HG03457 (cell line): ENCODE measurements around the gene CERCAM.
"Not testable (repeated sequence)": the region's sequence is repeated elsewhere in the genome, so short reads cannot be mapped to it uniquely, and the experiment has no call there.

Experiments
- ATAC-seq: cut with Tn5 transposase; IDR thresholded peaks from one replicate; pipeline ENCODE4 v1.9.1; 2021; ENCODE audit warnings: moderate number of reproducible peaks; ENCODE audit not compliant: unreplicated experiment

The CERCAM gene

DNA sequence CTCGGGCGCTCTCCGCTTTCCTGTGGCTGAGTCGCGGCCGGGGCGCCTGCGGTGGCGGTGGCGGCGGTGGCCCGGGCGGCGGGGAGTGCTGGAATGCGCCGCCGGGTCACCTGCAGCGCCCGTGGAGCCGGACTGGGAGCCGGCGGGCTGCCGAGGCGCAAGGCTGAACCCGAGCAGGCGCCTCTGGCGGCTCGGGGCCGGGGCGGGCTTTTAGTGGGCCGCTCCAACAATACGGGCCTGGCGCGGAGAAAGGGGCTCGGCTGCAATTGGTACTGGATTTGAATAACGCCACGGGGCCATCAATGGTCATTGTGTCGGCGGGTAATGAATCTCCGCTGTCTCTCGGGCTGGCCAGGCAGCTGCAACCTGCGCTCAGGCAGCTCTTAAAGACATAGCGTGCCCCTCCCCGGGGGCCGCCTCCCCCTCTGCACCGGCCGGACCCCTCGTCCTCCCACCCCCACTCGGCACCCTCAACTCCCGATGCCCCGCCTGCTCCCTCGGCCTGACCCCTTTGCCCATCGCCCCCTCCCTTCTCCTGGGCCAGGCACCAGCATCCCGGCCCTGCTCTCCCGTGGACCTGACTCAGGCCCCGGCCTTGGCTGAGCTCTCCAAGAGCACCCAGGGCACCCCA is 27.4 kb upstream of the CERCAM start:
- ATAC-seq, result no peak

DNA sequence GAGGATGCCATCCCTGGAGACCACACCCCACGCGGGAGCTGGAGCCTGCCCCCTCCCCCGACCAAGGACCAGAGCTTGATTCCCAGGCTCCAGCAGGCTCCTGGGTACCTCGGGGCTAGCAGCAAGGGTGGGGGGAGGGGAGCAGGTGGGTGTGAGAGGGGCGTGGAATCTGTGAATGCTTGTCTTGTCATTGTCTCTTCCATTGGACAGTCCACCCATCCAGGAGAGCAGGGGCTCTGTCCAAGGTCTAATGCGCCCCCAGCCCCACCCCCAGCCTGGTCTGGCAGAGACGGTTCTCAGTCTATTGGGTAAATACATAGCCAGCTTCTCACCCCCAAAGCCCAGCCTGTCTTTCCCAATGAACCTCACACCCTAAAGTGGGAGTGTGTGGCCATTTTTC is 26.7 kb upstream of the CERCAM start:
- no peak for ATAC-seq

DNA sequence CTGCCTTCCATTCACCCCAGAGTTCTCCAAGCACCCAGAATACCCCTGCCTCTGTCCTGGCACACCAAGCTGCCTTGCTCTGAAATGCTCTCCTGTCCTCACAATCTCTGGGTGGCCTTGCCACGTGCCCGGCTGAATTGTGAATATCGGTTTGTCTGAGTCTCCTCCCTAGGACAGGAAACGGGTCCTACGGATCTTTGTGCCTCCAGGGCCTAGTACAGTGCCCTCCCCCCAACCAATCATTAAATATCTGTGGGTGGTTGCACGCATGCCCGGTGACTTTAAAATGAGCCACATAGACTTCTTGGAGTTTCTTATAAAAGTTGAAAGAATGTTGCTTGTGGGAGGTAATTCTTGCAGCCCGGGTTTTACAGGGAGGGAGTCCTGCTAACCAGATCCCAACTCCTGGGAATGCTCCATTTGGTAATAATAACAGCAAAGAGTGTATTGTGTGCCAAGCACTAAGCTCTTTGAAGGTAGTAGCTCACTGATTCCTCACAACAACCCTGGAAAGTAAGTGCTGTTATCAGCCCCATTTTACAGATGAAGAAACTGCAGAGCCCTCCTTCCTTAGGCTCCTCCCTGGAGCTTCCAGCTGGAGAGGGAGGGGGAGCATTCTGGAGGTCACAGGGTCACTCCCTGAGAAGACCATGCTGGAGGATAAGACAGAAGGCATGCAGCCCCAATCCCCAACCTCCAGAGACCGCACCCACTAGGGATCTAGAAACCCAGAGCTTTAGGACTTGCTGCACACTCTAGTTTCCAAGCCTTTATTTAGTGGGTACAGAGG is 26.1 kb upstream of the CERCAM start:
- no peak for ATAC-seq

DNA sequence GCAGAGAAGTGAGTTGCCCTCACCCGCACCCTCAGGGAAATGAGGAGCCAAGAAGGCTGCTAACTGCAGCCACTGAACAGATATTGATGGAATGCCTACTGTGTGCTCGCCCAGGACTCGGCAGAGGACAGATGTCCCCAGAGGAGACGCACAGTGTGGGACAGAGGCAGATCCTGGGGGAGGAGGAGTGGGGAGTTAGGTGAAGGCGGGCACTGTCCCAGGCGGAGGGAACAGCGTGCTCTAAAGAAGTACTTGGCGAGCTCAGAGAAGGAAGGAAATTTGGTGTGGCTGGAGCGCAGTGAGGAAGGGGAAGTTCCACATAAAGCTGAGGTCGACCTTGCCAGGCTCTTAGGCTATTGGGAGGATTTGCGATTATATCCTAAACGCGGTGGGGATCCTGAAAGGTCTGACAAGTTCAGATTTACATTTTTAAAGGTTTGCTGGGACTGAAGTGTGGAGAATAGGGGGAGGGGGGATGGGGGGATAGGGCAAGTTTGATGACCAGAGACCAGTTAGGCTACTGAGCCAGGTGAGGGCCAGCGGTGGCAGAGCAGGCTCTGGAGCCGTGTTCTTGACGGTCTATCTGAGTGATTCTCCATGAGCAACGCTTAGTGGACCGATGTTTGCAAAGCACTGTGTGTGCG is 23.6 kb upstream of the CERCAM start:
- no peak for ATAC-seq

GRCh38 chr9:128397831-128398230 is 22.8 kb upstream of the CERCAM start:
- no peak for ATAC-seq

GRCh38 chr9:128399861-128400260 is 20.8 kb upstream of the CERCAM start:
- no peak for ATAC-seq

GRCh38 chr9:128404560-128404959 is 16.1 kb upstream of the CERCAM start:
- no peak for ATAC-seq

GRCh38 chr9:128405077-128405779 is 15.4 kb upstream of the CERCAM start:
- no peak for ATAC-seq

DNA sequence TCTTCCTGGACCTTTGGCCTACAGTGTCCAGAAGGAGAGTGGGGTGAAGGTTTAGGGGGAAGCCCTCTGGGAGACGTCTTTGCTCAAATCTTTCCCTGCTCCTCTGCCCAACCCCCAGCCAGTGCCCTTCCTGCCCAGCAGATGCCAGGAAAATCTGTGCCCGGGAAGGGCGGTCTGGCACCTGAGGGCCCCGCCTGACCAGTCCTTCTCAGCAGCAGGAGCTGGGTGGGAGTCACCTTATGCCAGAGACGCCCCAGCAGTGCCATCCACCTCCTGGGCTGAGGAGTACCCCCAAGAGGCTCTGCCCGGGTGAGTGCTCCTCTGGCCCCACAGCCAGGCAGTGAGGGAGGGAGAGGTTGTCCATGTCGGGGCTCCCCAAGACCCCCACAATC is 14.9 kb upstream of the CERCAM start:
- no peak for ATAC-seq

- ATAC-seq, result no peak
These were observed 13.7 kb upstream of the CERCAM start for GRCh38 chr9:128406848-128407391.

GRCh38 chr9:128408963-128409431 is 11.7 kb upstream of the CERCAM start:
- no peak for ATAC-seq

DNA sequence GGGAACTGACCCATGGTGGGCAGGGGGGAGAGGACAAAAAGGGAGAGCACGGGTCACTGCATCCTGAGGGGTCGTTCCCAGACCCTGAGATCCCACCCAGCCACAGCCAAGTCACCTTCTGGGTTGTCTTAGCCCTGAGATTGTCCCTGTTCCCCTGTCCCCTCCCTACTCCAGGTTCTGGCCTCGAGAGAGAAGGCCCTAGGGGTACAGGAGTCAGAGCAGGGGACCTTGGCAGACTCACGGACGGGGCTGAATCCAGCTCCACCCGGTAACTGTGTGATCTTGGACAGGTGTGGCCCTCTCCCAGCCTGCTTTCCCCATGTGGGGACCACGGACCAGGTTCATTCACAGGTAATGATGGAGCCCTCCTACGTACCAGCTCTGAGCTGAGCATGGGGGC is 11.2 kb upstream of the CERCAM start:
- ATAC-seq, result no peak

- ATAC-seq, result no peak
These were observed 10.7 kb upstream of the CERCAM start for GRCh38 chr9:128409978-128410377.

DNA sequence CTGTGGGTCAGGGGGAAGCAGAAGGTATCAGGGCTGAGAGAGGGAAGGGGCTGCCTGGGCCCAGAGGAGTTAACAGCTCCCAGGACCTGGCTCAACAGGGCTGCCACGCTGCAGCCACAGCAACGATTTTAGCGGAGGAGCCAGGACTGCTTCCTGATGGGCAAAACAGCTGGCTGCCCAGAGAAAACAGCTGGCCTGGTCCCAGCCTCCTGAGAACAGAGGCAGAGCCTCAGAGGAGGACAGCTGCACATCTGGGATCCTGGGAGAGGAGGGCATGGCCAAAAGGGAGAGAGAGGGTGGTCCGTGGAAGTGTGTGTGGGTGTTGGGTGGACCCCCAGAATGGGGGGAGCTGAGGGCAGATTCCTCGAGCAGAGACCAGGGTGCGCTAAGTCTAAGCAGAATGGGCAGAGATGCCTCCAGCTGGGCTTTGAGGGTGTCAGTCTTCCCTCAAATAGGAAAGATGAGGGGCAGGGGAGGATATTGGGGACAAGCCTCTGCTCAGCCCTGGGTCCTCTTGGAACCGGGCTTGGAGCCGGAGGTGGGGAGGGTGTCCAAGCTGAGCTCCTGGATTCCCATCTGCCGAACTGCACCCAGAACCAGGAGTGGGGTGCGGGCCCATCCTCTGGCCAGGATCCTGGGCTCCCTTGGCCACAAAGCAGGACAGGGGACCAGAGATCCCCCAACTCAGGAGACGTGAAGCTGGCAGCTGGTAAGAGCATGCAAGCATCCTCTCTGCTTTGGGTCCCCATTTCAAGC is 9.1 kb upstream of the CERCAM start:
- ATAC-seq, result no peak

- ATAC-seq, result no peak
These were observed 8.4 kb upstream of the CERCAM start for GRCh38 chr9:128412120-128412790.

GRCh38 chr9:128413728-128414127 is 6.9 kb upstream of the CERCAM start:
- ATAC-seq, result not testable (repeated sequence)

DNA sequence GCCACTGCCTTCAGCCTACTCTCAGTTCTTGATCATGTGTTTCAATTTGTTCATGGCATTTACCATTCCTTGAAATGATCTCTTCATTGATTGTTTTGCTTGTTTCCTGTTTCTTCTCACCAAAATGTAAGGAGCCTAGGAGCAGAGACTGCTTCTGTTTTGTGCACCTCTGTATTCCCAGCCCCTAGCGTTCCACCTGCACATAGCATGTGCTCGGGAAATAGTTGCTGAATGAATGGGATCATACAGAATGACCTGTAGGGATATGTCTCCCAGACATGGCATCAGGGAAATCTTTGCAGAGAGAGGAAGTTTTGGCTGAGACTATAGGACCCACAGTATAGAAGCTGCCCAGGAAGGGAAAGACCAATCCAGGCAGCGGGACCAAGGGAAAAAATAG is 6.2 kb upstream of the CERCAM start:
- no peak for ATAC-seq

- no peak for ATAC-seq
These were observed 5.4 kb upstream of the CERCAM start for GRCh38 chr9:128415281-128415680.

DNA sequence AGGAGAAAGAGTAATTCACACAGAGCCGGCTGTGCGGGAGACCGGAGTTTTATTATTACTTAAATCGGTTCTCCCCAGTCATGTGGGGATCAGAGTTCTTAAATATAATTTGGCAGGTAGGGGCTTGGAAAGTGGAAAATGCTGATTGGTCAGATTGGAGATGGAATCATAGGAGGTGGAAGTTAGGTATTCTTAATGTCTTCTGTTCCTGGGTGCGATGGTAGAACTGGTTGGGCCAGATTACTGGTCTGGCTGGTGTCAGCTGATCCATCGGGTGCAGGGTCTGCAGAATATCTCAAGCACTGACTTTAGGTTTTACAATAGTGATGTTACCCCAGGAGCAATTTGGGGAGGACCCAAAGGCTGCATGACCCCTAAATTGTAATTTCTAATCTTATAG is 4.6 kb upstream of the CERCAM start:
- ATAC-seq, result no peak
